GM12878 (cell line): Measurements from ENCODE around the gene APOBEC3C. TPM values are rescaled to one million over a fixed set of nuclear protein-coding genes. Genes with fewer than 3 reads are reported as not detected.

Source experiments
- ATAC-seq: fragments of 200-7000 bp; cut with Tn5 transposase; 3 replicates; pipeline ENCODE4 v1.9.1; 2020; ENCODE audit warnings: mild to moderate bottlenecking, moderate library complexity
- BruUV-seq: library from RNA; stranded (reverse); fragments of 400-500 nt; replicated peaks from 2 replicates; lab custom pipeline; 2021; lab: Mats Ljungman, UMichigan
- CTCF ChIA-PET: fragments of 300-600 bp; sonication (Branson Sonifier 250); formaldehyde crosslinking; extraction: SDS; loops from one replicate; lab custom pipeline; 2021; ENCODE audit warnings: inconsistent platforms; lab: Yijun Ruan, JAX
- POLR2A ChIA-PET: fragments of 350-600 bp; formaldehyde crosslinking; extraction: SDS; loops from one replicate; lab custom pipeline; 2021; ENCODE audit warnings: inconsistent platforms; lab: Charles Lee
- RAD21 ChIA-PET: fragments of 300-600 bp; sonication (Branson Sonifier 250); formaldehyde crosslinking; loops from one replicate; lab custom pipeline; 2023; ENCODE audit warnings: antibody characterized with exemption; ENCODE audit not compliant: unreplicated experiment; lab: Charles Lee
- SMC1A ChIA-PET: fragments of 300-600 bp; sonication (Branson Sonifier 250); formaldehyde crosslinking; loops from one replicate; lab custom pipeline; 2023; ENCODE audit not compliant: unreplicated experiment, uncharacterized antibody; lab: Charles Lee
- DNase-seq: peaks from one replicate; pipeline ENCODE4 v3.0.0-alpha.2; 2011; ENCODE audit warnings: low read depth, low spot score
- FAIRE-seq: peaks from 3 replicates; lab custom pipeline; 2011; peaks lifted over from hg19 to GRCh38; lab: Jason Lieb, UNC
- H2AFZ ChIP-seq: 2 replicates; pipeline ENCODE4 v1.6.0; 2011; ENCODE audit warnings: low read depth, low read length, control low read depth; ENCODE audit not compliant: control insufficient read depth
- H3K27ac ChIP-seq: 2 replicates; pipeline ENCODE4 v1.5.1; 2011; ENCODE audit warnings: control low read depth; ENCODE audit not compliant: control insufficient read depth, insufficient read depth
- H3K27me3 ChIP-seq, 2 experiments: replicated peaks in 1 of 2; 2 replicates each; pipeline versions ENCODE4 v1.6.0 to v1.6.1; 2011; ENCODE audit warnings: low read length in 1 of 2; ENCODE audit not compliant: control insufficient read depth in 2 of 2, insufficient read depth in 2 of 2
- H3K36me3 ChIP-seq, 2 experiments: 2 replicates each; pipeline ENCODE4 v1.5.1; 2011; ENCODE audit warnings: low read length in 1 of 2; ENCODE audit not compliant: control insufficient read depth in 2 of 2, insufficient read depth in 2 of 2
- H3K4me1 ChIP-seq: 2 replicates; pipeline ENCODE4 v1.6.1; 2011; ENCODE audit warnings: mild to moderate bottlenecking, low read length, moderate library complexity, mixed read lengths; ENCODE audit not compliant: control insufficient read depth, insufficient read depth
- H3K4me2 ChIP-seq: 2 replicates; pipeline ENCODE4 v1.6.0; 2011; ENCODE audit warnings: control low read depth; ENCODE audit not compliant: control insufficient read depth, insufficient read depth
- H3K4me3 ChIP-seq: fragments of 200-600 bp; sonication (generic); 2 replicates; pipeline ENCODE4 v1.5.1; 2016
- H3K79me2 ChIP-seq: 2 replicates; pipeline ENCODE4 v1.6.0; 2011; ENCODE audit warnings: low read length; ENCODE audit not compliant: control insufficient read depth, insufficient read depth
- H3K9ac ChIP-seq: 2 replicates; pipeline ENCODE4 v1.8.0; 2011; ENCODE audit warnings: low read length, control low read depth, mixed read lengths; ENCODE audit not compliant: control insufficient read depth, insufficient read depth
- H3K9me3 ChIP-seq: replicated peaks from 3 replicates; pipeline ENCODE4 v1.5.1; 2011; ENCODE audit warnings: mild to moderate bottlenecking, low read length; ENCODE audit not compliant: control insufficient read depth, insufficient read depth
- H4K20me1 ChIP-seq: 2 replicates; pipeline ENCODE4 v1.6.0; 2011; ENCODE audit not compliant: control insufficient read depth, insufficient read depth
- ATF7 ChIP-seq: fragments of 450-650 bp; IDR thresholded peaks from 2 replicates; pipeline ENCODE4 v1.6.1; 2016; ENCODE audit warnings: low read depth, mild to moderate bottlenecking
- POLR2AphosphoS5 ChIP-seq: IDR thresholded peaks from 2 replicates; pipeline ENCODE4 v1.6.1; 2011; ENCODE audit warnings: mild to moderate bottlenecking, low read length, inconsistent platforms
- RAD51 ChIP-seq: fragments of 450-650 bp; IDR thresholded peaks from 2 replicates; pipeline ENCODE4 v1.6.1; 2016; ENCODE audit warnings: moderate library complexity, mild to moderate bottlenecking, inconsistent platforms
- SMAD1 ChIP-seq: fragments of 450-650 bp; IDR thresholded peaks from 2 replicates; pipeline ENCODE4 v1.6.1; 2018; ENCODE audit warnings: mild to moderate bottlenecking, low read depth; ENCODE audit not compliant: partially characterized antibody
- SUPT20H ChIP-seq: IDR thresholded peaks from 2 replicates; pipeline ENCODE4 v1.6.1; 2011; ENCODE audit warnings: low read depth, mild to moderate bottlenecking, low read length, moderate library complexity, borderline replicate concordance; ENCODE audit not compliant: control insufficient read depth
- WGBS: methylation state at CpG from one replicate; pipeline ENCODE4 v1.1.6; 2016; ENCODE audit warnings: low lambda C conversion rate; ENCODE audit not compliant: insufficient replicate concordance, insufficient coverage; ENCODE audit errors: missing lambda C conversion rate; 5-methylcytosine and 5-hydroxymethylcytosine counted together
- in situ Hi-C: fragments of 300-500 bp; cut with MboI; formaldehyde crosslinking; loops from 9 replicates; pipeline ENCODE4 v1.14.3; 2018; ENCODE audit warnings: mixed read lengths
- intact Hi-C: fragments of 100-400 bp; cut with micrococcal nuclease; formaldehyde crosslinking; loops from one replicate; pipeline ENCODE4 v1.14.2; 2022; ENCODE audit not compliant: unreplicated experiment
- polyA plus RNA-seq, 11 experiments: library from polyadenylated mRNA; depleted of rRNA in 4 of 11; unstranded in 6 of 11; stranded (reverse) in 5 of 11; fragments of >200 nt; fragmentation: Nextera tagmentation in 4 of 11; fragmentation: Illumina TruSeq in 1 of 11; extraction: Ambion mirVana in 4 of 11; extraction: Trizol in 1 of 11; gene quantifications; 1 replicate in 1 of 11; 2 replicates in 10 of 11; pipeline versions ENCODE4 v1.2.1 to v1.2.3, GENCODE V29; 2011 to 2016; ENCODE audit warnings: inconsistent platforms in 2 of 11, missing spikeins in 2 of 11, low read depth in 1 of 11
- total RNA-seq, 4 experiments: library from RNA; depleted of rRNA in 3 of 4; stranded (reverse); fragments of >200 nt in 3 of 4; fragmentation: Illumina TruSeq in 1 of 4; extraction: Trizol in 1 of 4; gene quantifications; 2 replicates each; pipeline versions ENCODE4 v1.2.1 to v1.2.3, GENCODE V29; 2013 to 2021
- TF ChIP-seq, protein P1 (sequence below): fragments of 450-650 bp; IDR thresholded peaks from 2 replicates; pipeline ENCODE4 v1.6.1; 2016; ENCODE audit warnings: mild to moderate bottlenecking
- TF ChIP-seq, protein P2 (sequence below): fragments of 450-650 bp; IDR thresholded peaks from 2 replicates; pipeline ENCODE4 v1.6.1; 2017; ENCODE audit warnings: antibody characterized with exemption, mild to moderate bottlenecking, moderate library complexity
- TF ChIP-seq, protein P3 (sequence below): IDR thresholded peaks from 2 replicates; pipeline ENCODE4 v1.6.1; 2011; ENCODE audit warnings: borderline replicate concordance, low read depth, mild to moderate bottlenecking, moderate library complexity, low read length; ENCODE audit not compliant: insufficient read depth, poor library complexity, severe bottlenecking
- TF ChIP-seq, protein P4 (sequence below): IDR thresholded peaks from 2 replicates; pipeline ENCODE4 v1.6.1; 2011; ENCODE audit warnings: borderline replicate concordance, low read depth, mild to moderate bottlenecking, moderate library complexity, mixed read lengths, low read length; ENCODE audit not compliant: insufficient read depth; ENCODE audit errors: extremely low read length

APOBEC3C gene
- total and polyA plus RNA-seq, 10 of the 15 experiments (the other 5 are each of a cell fraction or from before 2014, with no cell fraction given) = 22.9 to 290 (median 156) TPM

DNA sequence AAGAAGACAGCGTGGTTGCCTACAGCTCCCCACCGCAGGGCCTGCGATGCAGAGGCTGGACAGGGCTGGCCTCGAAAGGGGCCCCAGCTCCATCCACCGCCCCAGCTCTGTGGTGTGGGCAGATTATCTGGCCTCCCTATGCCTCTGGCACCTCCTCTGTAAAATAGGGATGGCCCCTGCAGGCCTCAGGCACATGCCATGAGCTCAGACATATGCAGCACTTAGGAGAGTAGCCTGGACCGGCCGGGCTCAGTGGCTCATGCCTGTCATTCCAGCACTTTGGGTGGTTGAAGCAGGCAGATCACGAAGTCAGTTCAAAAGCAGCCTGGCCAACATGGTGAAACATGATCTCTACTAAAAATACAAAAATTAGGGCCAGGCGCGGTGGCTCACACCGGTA is 14.2 kb downstream of the APOBEC3C start:
- TF ChIP-seq ATF7 (no peak), SUPT20H (no peak), SMAD1 (no peak), POLR2AphosphoS5 (no peak), RAD51 (no peak)
- TF ChIP-seq, protein P1, sequence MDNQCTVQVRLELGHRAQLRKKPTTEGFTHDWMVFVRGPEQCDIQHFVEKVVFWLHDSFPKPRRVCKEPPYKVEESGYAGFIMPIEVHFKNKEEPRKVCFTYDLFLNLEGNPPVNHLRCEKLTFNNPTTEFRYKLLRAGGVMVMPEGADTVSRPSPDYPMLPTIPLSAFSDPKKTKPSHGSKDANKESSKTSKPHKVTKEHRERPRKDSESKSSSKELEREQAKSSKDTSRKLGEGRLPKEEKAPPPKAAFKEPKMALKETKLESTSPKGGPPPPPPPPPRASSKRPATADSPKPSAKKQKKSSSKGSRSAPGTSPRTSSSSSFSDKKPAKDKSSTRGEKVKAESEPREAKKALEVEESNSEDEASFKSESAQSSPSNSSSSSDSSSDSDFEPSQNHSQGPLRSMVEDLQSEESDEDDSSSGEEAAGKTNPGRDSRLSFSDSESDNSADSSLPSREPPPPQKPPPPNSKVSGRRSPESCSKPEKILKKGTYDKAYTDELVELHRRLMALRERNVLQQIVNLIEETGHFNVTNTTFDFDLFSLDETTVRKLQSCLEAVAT = no peak
- TF ChIP-seq, protein P2, sequence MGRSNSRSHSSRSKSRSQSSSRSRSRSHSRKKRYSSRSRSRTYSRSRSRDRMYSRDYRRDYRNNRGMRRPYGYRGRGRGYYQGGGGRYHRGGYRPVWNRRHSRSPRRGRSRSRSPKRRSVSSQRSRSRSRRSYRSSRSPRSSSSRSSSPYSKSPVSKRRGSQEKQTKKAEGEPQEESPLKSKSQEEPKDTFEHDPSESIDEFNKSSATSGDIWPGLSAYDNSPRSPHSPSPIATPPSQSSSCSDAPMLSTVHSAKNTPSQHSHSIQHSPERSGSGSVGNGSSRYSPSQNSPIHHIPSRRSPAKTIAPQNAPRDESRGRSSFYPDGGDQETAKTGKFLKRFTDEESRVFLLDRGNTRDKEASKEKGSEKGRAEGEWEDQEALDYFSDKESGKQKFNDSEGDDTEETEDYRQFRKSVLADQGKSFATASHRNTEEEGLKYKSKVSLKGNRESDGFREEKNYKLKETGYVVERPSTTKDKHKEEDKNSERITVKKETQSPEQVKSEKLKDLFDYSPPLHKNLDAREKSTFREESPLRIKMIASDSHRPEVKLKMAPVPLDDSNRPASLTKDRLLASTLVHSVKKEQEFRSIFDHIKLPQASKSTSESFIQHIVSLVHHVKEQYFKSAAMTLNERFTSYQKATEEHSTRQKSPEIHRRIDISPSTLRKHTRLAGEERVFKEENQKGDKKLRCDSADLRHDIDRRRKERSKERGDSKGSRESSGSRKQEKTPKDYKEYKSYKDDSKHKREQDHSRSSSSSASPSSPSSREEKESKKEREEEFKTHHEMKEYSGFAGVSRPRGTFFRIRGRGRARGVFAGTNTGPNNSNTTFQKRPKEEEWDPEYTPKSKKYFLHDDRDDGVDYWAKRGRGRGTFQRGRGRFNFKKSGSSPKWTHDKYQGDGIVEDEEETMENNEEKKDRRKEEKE = no peak
- TF ChIP-seq, protein P3, sequence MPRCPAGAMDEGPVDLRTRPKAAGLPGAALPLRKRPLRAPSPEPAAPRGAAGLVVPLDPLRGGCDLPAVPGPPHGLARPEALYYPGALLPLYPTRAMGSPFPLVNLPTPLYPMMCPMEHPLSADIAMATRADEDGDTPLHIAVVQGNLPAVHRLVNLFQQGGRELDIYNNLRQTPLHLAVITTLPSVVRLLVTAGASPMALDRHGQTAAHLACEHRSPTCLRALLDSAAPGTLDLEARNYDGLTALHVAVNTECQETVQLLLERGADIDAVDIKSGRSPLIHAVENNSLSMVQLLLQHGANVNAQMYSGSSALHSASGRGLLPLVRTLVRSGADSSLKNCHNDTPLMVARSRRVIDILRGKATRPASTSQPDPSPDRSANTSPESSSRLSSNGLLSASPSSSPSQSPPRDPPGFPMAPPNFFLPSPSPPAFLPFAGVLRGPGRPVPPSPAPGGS = no peak
- TF ChIP-seq, protein P4, sequence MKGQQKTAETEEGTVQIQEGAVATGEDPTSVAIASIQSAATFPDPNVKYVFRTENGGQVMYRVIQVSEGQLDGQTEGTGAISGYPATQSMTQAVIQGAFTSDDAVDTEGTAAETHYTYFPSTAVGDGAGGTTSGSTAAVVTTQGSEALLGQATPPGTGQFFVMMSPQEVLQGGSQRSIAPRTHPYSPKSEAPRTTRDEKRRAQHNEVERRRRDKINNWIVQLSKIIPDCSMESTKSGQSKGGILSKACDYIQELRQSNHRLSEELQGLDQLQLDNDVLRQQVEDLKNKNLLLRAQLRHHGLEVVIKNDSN = no peak
- H3K4me2 ChIP-seq = no peak overlapping the region
- SMC1A ChIA-PET = interaction anchor here (1.6 kb wide), 1 partner anchor 49 kb away, joined by 3 read pairs; the partner anchor contains the start of gene APOBEC3G
- no peak overlapping the region for H3K27ac ChIP-seq
- in situ Hi-C loops = no loop called here
- ATAC-seq = no peak
- no peaks in the 10 kb centered on the region for H4K20me1 ChIP-seq
- 98% methylated on average over 11 of the region's 11 CpGs for WGBS
- no TSS peak for BruUV-seq
- intact Hi-C loops = no loop called here
- H3K4me3 ChIP-seq = no peak overlapping the region
- H2AFZ ChIP-seq = no peak overlapping the region
- CTCF ChIA-PET = interaction anchor here (0.6 to 1.0 kb wide), 2 partner anchors 41 to 325 kb away, joined by 3 to 5 read pairs; no protein-coding TSS in a partner anchor
- no peak for FAIRE-seq
- H3K4me1 ChIP-seq = peaks cover 7% of the 10 kb centered on the region
- H3K36me3 ChIP-seq = peaks cover 2 to 7% of the 10 kb centered on the region in 2 experiments; a peak in 2 of 4 replicates
- H3K9me3 ChIP-seq = no peaks in the 10 kb centered on the region
- H3K27me3 ChIP-seq = no peaks in the 10 kb centered on the region
- peaks cover 4% of the 10 kb centered on the region for H3K79me2 ChIP-seq
- RAD21 ChIA-PET = no interaction called here
- POLR2A ChIA-PET = interaction anchor here (1.6 kb wide), 1 partner anchor 11 kb away, joined by 4 read pairs; no protein-coding TSS in a partner anchor
- no peak overlapping the region for H3K9ac ChIP-seq
- no peak for DNase-seq
